Lower lobe of right lung (tissue), 2 donors: ENCODE results near the gene ITGA2B. TPM values are rescaled to one million over a fixed set of nuclear protein-coding genes. Genes with fewer than 3 reads are reported as not detected.
"Not testable (repeated sequence)": the region's sequence is repeated elsewhere in the genome, so short reads cannot be mapped to it uniquely, and the experiment has no call there.

Experiments
- ATAC-seq, 2 donors: fragments of 200-7000 bp; cut with Tn5 transposase; one replicate each; pipeline ENCODE4 v1.9.1; 2020 to 2022; ENCODE audit warnings: mild to moderate bottlenecking in 2 of 2, moderate library complexity in 2 of 2
- DNase-seq: peaks from one replicate; pipeline ENCODE4 v3.0.0-alpha.2; 2020
- H3K27ac ChIP-seq: fragments of 200-600 bp; one replicate; pipeline ENCODE4 v1.8.0; 2022
- H3K27me3 ChIP-seq: fragments of 200-600 bp; one replicate; pipeline ENCODE4 v1.8.0; 2022; ENCODE audit warnings: low read depth
- H3K36me3 ChIP-seq: fragments of 200-600 bp; one replicate; pipeline ENCODE4 v1.8.0; 2022; ENCODE audit warnings: mild to moderate bottlenecking
- H3K4me1 ChIP-seq: fragments of 200-600 bp; one replicate; pipeline ENCODE4 v1.8.0; 2022
- H3K4me3 ChIP-seq: fragments of 200-600 bp; one replicate; pipeline ENCODE4 v1.8.0; 2022; ENCODE audit warnings: mild to moderate bottlenecking
- H3K9me3 ChIP-seq: fragments of 200-600 bp; one replicate; pipeline ENCODE4 v1.8.0; 2022
- CTCF ChIP-seq: fragments of 200-600 bp; IDR thresholded peaks from one replicate; pipeline ENCODE4 v1.8.0; 2022; ENCODE audit warnings: antibody characterized with exemption, mild to moderate bottlenecking
- intact Hi-C: fragments of 100-400 bp; cut with DNase I; formaldehyde crosslinking; loops from one replicate; pipeline ENCODE4 v1.11.0; 2022
- total RNA-seq: library from RNA; stranded (reverse); fragmentation: NEBNext Ultra II Directional; extraction: Animal tissue kit (Norgen Biotek cat#: 25700); gene quantifications from one replicate; pipeline ENCODE4 v1.2.1, GENCODE V29; 2021
- donor health status: DM: no; HTN: yes; CAD: no; lungs with severe emphysema.

The ITGA2B gene
- total RNA-seq, 1 donor from 2014 or later: 5.2 TPM

- no peak overlapping the region for H3K4me3 ChIP-seq
- H3K36me3 ChIP-seq: no peaks in the 10 kb centered on the region
- no peak for TF ChIP-seq CTCF
- H3K27me3 ChIP-seq: peaks cover 8% of the 10 kb centered on the region
- no peaks in the 10 kb centered on the region for H3K9me3 ChIP-seq
- no peak overlapping the region for H3K27ac ChIP-seq
- DNase-seq (no peak), ATAC-seq (no peak)
- peaks cover 8% of the 10 kb centered on the region for H3K4me1 ChIP-seq
- intact Hi-C loops: no loop called here
These were observed 17.4 kb downstream of the ITGA2B start for GRCh38 chr17:44372036-44372435.

GRCh38 chr17:44369414-44370023 is 19.9 kb downstream of the ITGA2B start:
- H3K4me1 ChIP-seq, H3K9me3 ChIP-seq, H3K36me3 ChIP-seq, DNase-seq, H3K4me3 ChIP-seq, intact Hi-C loops, H3K27ac ChIP-seq, H3K27me3 ChIP-seq, ATAC-seq: not testable (repeated sequence)

GRCh38 chr17:44368391-44369243 is 20.8 kb downstream of the ITGA2B start:
- DNase-seq, H3K4me3 ChIP-seq, H3K27me3 ChIP-seq, ATAC-seq, intact Hi-C loops, H3K27ac ChIP-seq, H3K36me3 ChIP-seq, H3K9me3 ChIP-seq, H3K4me1 ChIP-seq: not testable (repeated sequence)

GRCh38 chr17:44367231-44367979 is 22.0 kb downstream of the ITGA2B start:
- Histone ChIP-seq H3K4me3 (no peak overlapping the region), H3K36me3 (no peaks in the 10 kb centered on the region), H3K27me3 (peaks cover 15% of the 10 kb centered on the region), H3K4me1 (peaks cover 9% of the 10 kb centered on the region), H3K27ac (no peak overlapping the region), H3K9me3 (no peaks in the 10 kb centered on the region)
- DNase-seq (no peak), ATAC-seq (no peak)
- no peak for TF ChIP-seq CTCF
- intact Hi-C loops: no loop called here

GRCh38 chr17:44365051-44365450 is 24.4 kb downstream of the ITGA2B start:
- peaks cover 14% of the 10 kb centered on the region for H3K4me1 ChIP-seq
- peaks cover 22% of the 10 kb centered on the region for H3K27me3 ChIP-seq
- intact Hi-C loops, H3K4me3 ChIP-seq, H3K36me3 ChIP-seq, ATAC-seq, H3K9me3 ChIP-seq, DNase-seq, H3K27ac ChIP-seq: not testable (repeated sequence)

GRCh38 chr17:44363613-44364159 is 25.8 kb downstream of the ITGA2B start, which contains the start of gene FAM171A2:
Gene FAM171A2, minus strand, starts transcription at chr17:44363853. Its CDS starts 139 bp downstream, at chr17:44363714.
- H3K4me3 ChIP-seq: peak within 1 kb of the TSS; percentile 63
- peak; percentile 88 for ATAC-seq
- intact Hi-C loops: no loop called here
- no peaks in the 10 kb centered on the region for H3K9me3 ChIP-seq
- peaks cover 17% of the 10 kb centered on the region for H3K27me3 ChIP-seq
- H3K27ac ChIP-seq: no peak within 1 kb of the TSS
- TF ChIP-seq CTCF: peak; percentile 77
- H3K4me1 ChIP-seq: peaks cover 14% of the 10 kb centered on the region
- H3K36me3 ChIP-seq: no peaks in the 10 kb centered on the region
- peak; percentile 79 for DNase-seq
